GM12875 (cell line): Measurements from ENCODE around the gene ZNF487.
"Not testable (repeated sequence)": the region's sequence is repeated elsewhere in the genome, so short reads cannot be mapped to it uniquely, and the experiment has no call there.

ENCODE experiments used
- H3K4me3 ChIP-seq: one replicate; pipeline ENCODE4 v1.5.1; 2011; ENCODE audit warnings: low read depth, low read length, control low read depth
- TF ChIP-seq, protein P1 (sequence below): IDR thresholded peaks from 2 replicates; pipeline ENCODE4 v1.5.1; 2011; ENCODE audit warnings: low read depth, mild to moderate bottlenecking, control low read depth, inconsistent platforms, low read length, moderate library complexity, borderline replicate concordance; ENCODE audit not compliant: insufficient read depth

The ZNF487 gene

GRCh38 chr10:43411536-43411935 is 25.4 kb upstream of the ZNF487 start:
- no peak overlapping the region for H3K4me3 ChIP-seq
- TF ChIP-seq, protein P1, sequence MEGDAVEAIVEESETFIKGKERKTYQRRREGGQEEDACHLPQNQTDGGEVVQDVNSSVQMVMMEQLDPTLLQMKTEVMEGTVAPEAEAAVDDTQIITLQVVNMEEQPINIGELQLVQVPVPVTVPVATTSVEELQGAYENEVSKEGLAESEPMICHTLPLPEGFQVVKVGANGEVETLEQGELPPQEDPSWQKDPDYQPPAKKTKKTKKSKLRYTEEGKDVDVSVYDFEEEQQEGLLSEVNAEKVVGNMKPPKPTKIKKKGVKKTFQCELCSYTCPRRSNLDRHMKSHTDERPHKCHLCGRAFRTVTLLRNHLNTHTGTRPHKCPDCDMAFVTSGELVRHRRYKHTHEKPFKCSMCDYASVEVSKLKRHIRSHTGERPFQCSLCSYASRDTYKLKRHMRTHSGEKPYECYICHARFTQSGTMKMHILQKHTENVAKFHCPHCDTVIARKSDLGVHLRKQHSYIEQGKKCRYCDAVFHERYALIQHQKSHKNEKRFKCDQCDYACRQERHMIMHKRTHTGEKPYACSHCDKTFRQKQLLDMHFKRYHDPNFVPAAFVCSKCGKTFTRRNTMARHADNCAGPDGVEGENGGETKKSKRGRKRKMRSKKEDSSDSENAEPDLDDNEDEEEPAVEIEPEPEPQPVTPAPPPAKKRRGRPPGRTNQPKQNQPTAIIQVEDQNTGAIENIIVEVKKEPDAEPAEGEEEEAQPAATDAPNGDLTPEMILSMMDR: no peak

DNA sequence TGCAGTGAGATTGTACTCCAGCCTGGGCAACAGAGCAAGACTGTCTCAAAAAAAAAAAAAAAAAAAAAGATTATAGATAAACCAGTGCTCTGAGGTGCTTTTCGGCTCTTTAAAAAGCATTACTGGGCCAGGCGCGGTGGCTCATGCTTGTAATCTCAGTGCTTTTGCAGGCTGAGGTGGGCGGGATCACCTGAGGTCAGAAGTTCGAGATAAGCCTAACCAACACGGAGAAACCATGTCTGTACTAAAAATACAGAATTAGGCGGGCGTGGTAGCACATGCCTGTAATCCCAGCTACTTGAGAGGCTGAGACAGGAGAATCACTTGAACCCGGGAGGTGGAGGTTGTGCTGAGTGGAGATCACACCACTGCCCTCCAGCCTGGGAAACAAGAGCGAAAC is 21.4 kb upstream of the ZNF487 start:
- TF ChIP-seq, protein P1: no peak
- no peak overlapping the region for H3K4me3 ChIP-seq

GRCh38 chr10:43417950-43418768 is 18.8 kb upstream of the ZNF487 start:
- TF ChIP-seq, protein P1: no peak
- H3K4me3 ChIP-seq: no peak overlapping the region

GRCh38 chr10:43419997-43420368 is 16.9 kb upstream of the ZNF487 start:
- TF ChIP-seq, protein P1: no peak
- no peak overlapping the region for H3K4me3 ChIP-seq

DNA sequence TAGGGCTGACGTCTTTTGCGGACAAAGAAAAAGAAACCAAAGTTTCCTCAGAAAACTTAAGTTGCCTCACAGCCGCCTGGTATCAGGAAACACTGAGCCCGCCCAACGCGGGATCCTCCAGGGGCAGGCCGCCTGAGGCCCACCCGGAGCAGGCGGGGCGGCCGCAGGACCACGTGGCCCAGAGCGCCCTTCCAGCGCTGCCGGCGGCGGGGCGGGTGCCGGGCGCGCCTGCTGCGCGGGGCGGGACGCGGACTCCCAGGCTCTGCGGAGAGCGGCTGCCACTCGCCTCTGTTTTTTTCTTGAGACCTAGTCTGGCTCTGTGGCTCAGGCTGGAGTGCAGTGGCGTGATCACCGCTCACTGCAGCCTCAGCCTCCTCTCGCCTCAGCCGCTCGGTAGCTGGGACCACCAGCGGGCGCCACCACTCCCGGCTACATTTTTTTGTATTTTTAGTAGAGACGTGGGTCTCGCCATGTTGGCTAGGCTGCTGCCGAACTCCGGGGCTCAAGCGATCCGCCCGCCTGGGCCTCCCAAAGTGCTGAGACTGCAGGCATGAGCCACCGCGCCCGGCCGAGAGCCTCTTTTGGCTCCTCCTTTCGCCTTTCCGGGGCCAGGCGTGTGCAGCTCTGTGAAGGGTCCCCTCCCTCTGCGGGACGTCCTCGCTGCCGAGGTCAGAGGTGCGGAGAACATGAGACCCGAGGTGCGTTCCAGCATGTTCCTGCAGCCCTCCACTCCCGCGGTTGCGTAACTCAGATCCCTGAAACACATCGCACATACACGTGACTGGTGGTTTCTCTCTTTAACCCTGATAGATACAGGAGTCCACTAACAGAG is 16.3 kb upstream of the ZNF487 start:
- TF ChIP-seq, protein P1: no peak
- H3K4me3 ChIP-seq: peak overlapping the region; percentile 48

DNA sequence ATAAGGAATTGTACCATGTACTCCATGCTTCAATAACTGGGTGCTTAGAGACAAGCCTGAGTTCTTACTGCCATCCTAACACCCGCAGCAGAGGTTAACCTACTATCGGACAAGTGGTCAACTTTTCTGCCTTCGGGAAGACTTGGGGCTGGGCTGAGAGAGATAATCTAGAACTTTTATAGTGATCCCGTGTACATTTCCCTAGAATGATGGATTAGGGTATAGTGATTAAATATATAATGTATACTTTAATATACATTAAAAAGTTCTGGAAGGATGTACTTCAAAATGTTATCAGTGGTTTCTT is 15.8 kb upstream of the ZNF487 start:
- peak overlapping the region; percentile 48 for H3K4me3 ChIP-seq
- TF ChIP-seq, protein P1: no peak

GRCh38 chr10:43421519-43421918 is 15.4 kb upstream of the ZNF487 start:
- TF ChIP-seq, protein P1: no peak
- H3K4me3 ChIP-seq: no peak overlapping the region

DNA sequence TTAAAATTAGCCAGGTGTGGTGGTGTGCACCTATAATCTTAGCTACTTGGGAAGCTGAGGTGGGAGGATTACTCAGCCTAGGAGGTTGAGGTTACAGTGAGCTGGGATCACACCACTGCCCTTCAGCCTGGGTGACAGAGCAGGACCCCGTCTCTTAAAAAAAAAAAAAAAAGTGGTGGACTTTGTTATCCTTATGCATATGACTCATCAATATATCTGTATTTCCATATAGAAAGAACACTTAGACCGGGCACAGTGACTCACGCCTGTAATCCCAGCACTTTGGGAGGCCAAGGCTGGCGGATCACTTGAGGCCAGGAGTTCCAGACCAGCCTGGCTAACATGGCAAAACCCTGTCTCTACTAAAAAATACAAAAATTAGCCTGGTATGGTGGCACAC is 15.0 kb upstream of the ZNF487 start:
- not testable (repeated sequence) for H3K4me3 ChIP-seq
